Pancreas (tissue), 10 donors: ENCODE measurements around the gene OGA. TPM values are rescaled to one million over a fixed set of nuclear protein-coding genes. Genes with fewer than 3 reads are reported as not detected.

ENCODE experiments used
- ATAC-seq, 4 donors: fragments of 200-7000 bp; cut with Tn5 transposase; one replicate each; pipeline versions ENCODE4 v1.8.0 to v1.9.1; 2020; ENCODE audit warnings: mild to moderate bottlenecking in 4 of 4, moderate library complexity in 4 of 4
- DNase-seq, 6 donors: peaks; one replicate each; pipeline ENCODE4 v3.0.0-alpha.2; 2020
- FAIRE-seq: peaks from 2 replicates; lab custom pipeline; 2012; peaks lifted over from hg19 to GRCh38; lab: Jason Lieb, UNC
- H3K27ac ChIP-seq, 4 donors: fragments of 200-600 bp; sonication (generic); 1 replicate in 3 of 4; 2 replicates in 1 of 4; pipeline versions ENCODE4 v1.5.0 to v1.8.0; 2020
- H3K27me3 ChIP-seq, 4 donors: fragments of 200-600 bp; one replicate each; pipeline ENCODE4 v1.8.0; 2021
- H3K36me3 ChIP-seq, 3 donors: fragments of 200-600 bp; sonication (generic) in 1 of 3; one replicate each; pipeline versions ENCODE4 v1.5.0 to v1.8.0; 2020 to 2021
- H3K4me1 ChIP-seq, 3 donors: fragments of 200-600 bp; one replicate each; pipeline ENCODE4 v1.8.0; 2021
- H3K4me3 ChIP-seq, 4 donors: fragments of 200-600 bp; sonication (generic) in 2 of 4; one replicate each; pipeline versions ENCODE4 v1.5.0 to v1.8.0; 2020 to 2021
- H3K9me3 ChIP-seq, 4 donors: fragments of 200-600 bp; one replicate each; pipeline ENCODE4 v1.8.0; 2021
- WGBS, 2 donors: extraction: QIAGEN DNeasy Blood & Tissue Kit; methylation state at CpG; one replicate each; pipeline ENCODE4 v1.1.7; 2013; 5-methylcytosine and 5-hydroxymethylcytosine counted together
- intact Hi-C, 3 donors: fragments of 100-400 bp; cut with DNase I; formaldehyde crosslinking; loops; one replicate each; pipeline versions ENCODE4 v1.11.1 to v1.14.2; 2022
- polyA plus RNA-seq, 2 donors: library from polyadenylated mRNA; stranded (reverse); fragments of 200-250 nt; gene quantifications; one replicate each; pipeline ENCODE4 v1.2.3, GENCODE V29; 2013
- total RNA-seq, 6 donors: library from RNA; stranded (reverse); fragmentation: NEBNext Ultra II Directional in 4 of 6; extraction: Animal tissue kit (Norgen Biotek cat#: 25700) in 4 of 6; gene quantifications; one replicate each; pipeline versions ENCODE4 v1.2.1 to v1.2.4, GENCODE V29; 2021 to 2023
- TF ChIP-seq, protein P1 (sequence below), 4 donors: fragments of 200-600 bp; sonication (generic) in 3 of 4; IDR thresholded peaks; one replicate each; pipeline versions ENCODE4 v1.5.0 to v1.8.0; 2021; ENCODE audit warnings: antibody characterized with exemption in 4 of 4
- donor health status: healthy with polysubstance abuse.
- donor health status: DM: no; HTN: no; CAD: no; lungs with moderate emphysema.
- donor health status: DM: no; HTN: no; CAD: no.
- donor health status: control.
- donor health status: control.
- donor health status: Bipolar disorder and iron deficiency.
- donor health status: DM: yes; HTN: yes; CAD: no.
- donor health status: DM: no; HTN: no; CAD: no.
- donor health status: DM: no; HTN: no; CAD: no.
- donor health status: DM: yes; HTN: yes; CAD: no.

The OGA gene
- total and polyA plus RNA-seq, 8 donors: 29.3 to 57.3 (median 32.2) TPM

DNA sequence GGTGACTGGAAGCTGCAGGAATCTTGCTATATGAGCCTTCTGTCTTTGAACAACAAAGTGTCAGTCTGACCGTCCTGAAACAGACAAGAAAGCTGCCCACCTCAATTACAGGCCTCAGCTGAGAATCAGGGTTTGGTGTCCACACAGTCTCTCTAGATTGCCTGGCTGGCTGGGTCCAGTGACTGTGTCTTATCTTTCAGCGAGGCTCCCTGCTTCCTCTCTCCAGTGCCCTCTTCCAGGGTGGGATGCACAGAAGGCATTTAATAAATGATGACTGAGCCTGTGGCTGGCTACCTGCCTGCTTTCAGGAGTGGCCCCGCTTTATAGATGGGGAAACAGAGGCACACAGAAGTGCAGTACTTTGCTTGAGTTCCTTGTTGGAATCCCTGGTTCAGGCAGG is 69.7 kb downstream of the OGA start:
- 72 to 81% methylated on average over 3 of the region's 3 CpGs for WGBS, 2 donors
- ATAC-seq (no peak), FAIRE-seq (no peak), DNase-seq (no peak)
- H3K36me3 ChIP-seq: no peaks in the 10 kb centered on the region
- H3K9me3 ChIP-seq: no peaks in the 10 kb centered on the region
- H3K4me1 ChIP-seq: no peaks in the 10 kb centered on the region
- TF ChIP-seq, protein P1, sequence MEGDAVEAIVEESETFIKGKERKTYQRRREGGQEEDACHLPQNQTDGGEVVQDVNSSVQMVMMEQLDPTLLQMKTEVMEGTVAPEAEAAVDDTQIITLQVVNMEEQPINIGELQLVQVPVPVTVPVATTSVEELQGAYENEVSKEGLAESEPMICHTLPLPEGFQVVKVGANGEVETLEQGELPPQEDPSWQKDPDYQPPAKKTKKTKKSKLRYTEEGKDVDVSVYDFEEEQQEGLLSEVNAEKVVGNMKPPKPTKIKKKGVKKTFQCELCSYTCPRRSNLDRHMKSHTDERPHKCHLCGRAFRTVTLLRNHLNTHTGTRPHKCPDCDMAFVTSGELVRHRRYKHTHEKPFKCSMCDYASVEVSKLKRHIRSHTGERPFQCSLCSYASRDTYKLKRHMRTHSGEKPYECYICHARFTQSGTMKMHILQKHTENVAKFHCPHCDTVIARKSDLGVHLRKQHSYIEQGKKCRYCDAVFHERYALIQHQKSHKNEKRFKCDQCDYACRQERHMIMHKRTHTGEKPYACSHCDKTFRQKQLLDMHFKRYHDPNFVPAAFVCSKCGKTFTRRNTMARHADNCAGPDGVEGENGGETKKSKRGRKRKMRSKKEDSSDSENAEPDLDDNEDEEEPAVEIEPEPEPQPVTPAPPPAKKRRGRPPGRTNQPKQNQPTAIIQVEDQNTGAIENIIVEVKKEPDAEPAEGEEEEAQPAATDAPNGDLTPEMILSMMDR (IDR thresholded peaks at IDR 0.05): no peak
- no peaks in the 10 kb centered on the region for H3K27me3 ChIP-seq
- intact Hi-C loops: no loop called here
- no peak overlapping the region for H3K27ac ChIP-seq
- no peak overlapping the region for H3K4me3 ChIP-seq

DNA sequence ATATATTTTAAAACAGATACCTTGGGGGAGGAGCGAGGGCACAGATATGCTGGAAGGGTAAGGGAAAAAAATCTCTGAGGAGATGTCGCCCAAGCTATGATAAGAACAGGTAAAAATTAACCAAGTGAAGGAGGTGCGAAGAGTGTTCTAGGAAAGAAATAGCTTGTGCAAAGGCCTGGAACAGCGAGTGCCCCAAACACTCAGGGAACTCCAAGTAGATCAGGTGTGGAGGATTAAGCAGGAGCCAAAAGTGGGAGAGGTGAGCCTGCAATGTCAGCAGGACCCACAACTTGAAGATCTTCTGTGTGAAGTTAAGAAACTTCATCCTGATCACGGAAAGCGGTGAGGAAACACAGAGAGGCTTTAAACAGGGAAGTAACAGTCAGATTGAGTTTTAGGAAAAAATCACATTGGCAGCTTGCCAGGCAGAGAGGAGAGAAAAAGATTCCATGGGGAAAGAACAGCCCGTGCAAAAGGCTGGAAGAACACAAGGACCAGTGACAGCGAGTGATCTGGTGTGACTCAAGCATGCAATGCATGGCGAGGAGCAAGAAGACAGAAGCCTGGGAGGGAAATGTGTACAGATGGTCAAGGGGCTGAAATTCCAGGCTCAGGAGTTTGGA is 73.1 kb downstream of the OGA start:
- H3K27ac ChIP-seq: no peak overlapping the region
- ATAC-seq (no peak), FAIRE-seq (no peak), DNase-seq (no peak)
- H3K4me1 ChIP-seq: no peaks in the 10 kb centered on the region
- no peaks in the 10 kb centered on the region for H3K9me3 ChIP-seq
- intact Hi-C loops: no loop called here
- TF ChIP-seq, protein P1 (IDR thresholded peaks at IDR 0.05): no peak
- WGBS, 2 donors: 59 to 61% methylated on average over 9 of the region's 9 CpGs
- H3K27me3 ChIP-seq: no peaks in the 10 kb centered on the region
- H3K36me3 ChIP-seq: no peaks in the 10 kb centered on the region
- no peak overlapping the region for H3K4me3 ChIP-seq

DNA sequence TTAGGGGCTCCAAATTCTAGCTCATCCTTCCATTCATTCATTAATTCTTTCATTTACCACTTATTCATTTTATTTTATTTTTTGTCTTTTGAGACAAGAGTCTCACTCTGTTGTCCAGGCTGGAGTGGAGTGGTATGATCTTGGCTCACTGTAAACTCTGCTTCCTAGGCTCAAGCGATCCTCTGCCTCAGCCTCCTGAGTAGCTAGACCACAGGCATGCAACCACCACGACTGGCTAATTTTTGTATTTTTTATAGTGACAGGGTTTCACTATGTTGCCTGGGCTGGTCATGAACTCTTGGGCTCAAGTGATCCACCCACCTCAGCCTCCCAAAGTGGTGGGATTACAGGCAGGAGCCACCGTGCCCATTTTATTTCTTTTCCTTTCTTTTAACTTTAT is 74.0 kb downstream of the OGA start:
- TF ChIP-seq, protein P1 (IDR thresholded peaks at IDR 0.05): no peak
- no peak for DNase-seq
- Histone ChIP-seq H3K27me3 (no peaks in the 10 kb centered on the region), H3K9me3 (no peaks in the 10 kb centered on the region), H3K4me1 (no peaks in the 10 kb centered on the region), H3K27ac (no peak overlapping the region), H3K4me3 (no peak overlapping the region), H3K36me3 (no peaks in the 10 kb centered on the region)
- FAIRE-seq: no peak
- intact Hi-C loops: no loop called here
- WGBS, 2 donors: 72 to 85% methylated on average over 3 of the region's 3 CpGs
- no peak for ATAC-seq

DNA sequence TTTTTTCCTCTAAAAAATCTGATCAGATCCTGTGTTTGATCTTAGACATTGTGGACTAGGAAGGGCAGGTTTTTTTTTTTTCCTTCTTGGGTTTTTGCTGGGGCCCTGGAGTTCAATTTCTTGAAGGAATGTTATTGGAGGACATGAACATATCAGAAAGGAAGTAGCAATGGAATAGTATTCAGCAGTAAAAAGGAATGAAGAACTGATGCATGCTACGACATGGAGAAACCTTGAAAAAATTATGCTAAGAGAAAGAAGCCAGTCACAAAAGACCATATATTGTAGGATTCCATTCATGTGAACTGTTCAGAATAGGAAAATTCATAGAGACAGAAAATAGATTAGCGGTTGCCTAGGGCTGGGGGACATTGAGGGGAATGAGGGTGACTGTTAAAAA is 76.3 kb downstream of the OGA start:
- TF ChIP-seq, protein P1 (IDR thresholded peaks at IDR 0.05): no peak
- Histone ChIP-seq H3K36me3 (no peaks in the 10 kb centered on the region), H3K27me3 (no peaks in the 10 kb centered on the region), H3K27ac (no peak overlapping the region), H3K4me3 (no peak overlapping the region), H3K9me3 (no peaks in the 10 kb centered on the region), H3K4me1 (no peaks in the 10 kb centered on the region)
- FAIRE-seq: no peak
- WGBS, 2 donors: 47 to 50% methylated on average over 2 of the region's 2 CpGs
- intact Hi-C loops: no loop called here
- DNase-seq: no peak
- ATAC-seq: no peak

DNA sequence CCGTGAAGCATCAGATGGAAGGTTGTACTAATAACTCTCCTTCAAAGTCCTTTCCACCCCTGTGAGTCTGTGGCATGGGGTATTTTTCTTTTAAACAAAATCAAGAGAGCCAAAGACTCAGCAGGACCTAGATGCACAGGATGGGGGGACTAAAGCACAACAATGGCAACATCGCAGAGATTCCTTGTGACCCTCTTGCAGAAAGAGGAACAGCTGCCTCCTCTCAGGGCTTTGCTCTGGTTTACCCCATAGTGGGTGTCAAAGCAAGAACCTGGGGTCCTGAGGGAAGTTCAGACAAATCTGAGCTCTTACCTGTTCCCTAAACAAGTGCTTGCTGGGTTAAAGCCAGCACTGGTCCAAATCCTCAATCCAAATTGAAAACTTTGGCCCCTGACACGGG is 81.6 kb downstream of the OGA start:
- ATAC-seq: no peak
- Histone ChIP-seq H3K9me3 (no peaks in the 10 kb centered on the region), H3K4me1 (no peaks in the 10 kb centered on the region), H3K36me3 (no peaks in the 10 kb centered on the region), H3K27me3 (no peaks in the 10 kb centered on the region), H3K4me3 (no peak overlapping the region), H3K27ac (no peak overlapping the region)
- intact Hi-C loops: no loop called here
- TF ChIP-seq, protein P1 (IDR thresholded peaks at IDR 0.05): no peak
- FAIRE-seq: no peak
- 83 to 84% methylated on average over 3 of the region's 3 CpGs for WGBS, 2 donors
- no peak for DNase-seq

Other genes starting within 250 kb of the OGA start
- 10 to 100 TPM; 18.2 to 32.9 (median 30.1) TPM for gene POLL, start 230.2 kb downstream of the OGA start, total RNA-seq
- gene POLL, start 230.2 kb downstream of the OGA start, polyA plus RNA-seq: 10 to 100 TPM; 54.5 to 81.1 TPM
- gene DPCD, start 230.1 kb downstream of the OGA start, total RNA-seq: 1 to 10 TPM; 4.7 to 9.1 (median 6.4) TPM
- 10 to 100 TPM; 10.1 to 17.0 TPM for gene DPCD, start 230.1 kb downstream of the OGA start, polyA plus RNA-seq
- gene FBXW4, start 123.3 kb downstream of the OGA start, total RNA-seq: 10 to 100 TPM; 32.3 to 49.4 (median 40.0) TPM
- gene FBXW4, start 123.3 kb downstream of the OGA start, polyA plus RNA-seq: 10 to 100 TPM; 37.0 to 45.9 TPM
- gene FGF8, start 42.3 kb downstream of the OGA start, total RNA-seq: not detected
- gene FGF8, start 42.3 kb downstream of the OGA start, polyA plus RNA-seq: not detected
- 10 to 100 TPM; 13.2 to 23.3 (median 20.1) TPM for gene NPM3, start 35.0 kb downstream of the OGA start, total RNA-seq
- gene NPM3, start 35.0 kb downstream of the OGA start, polyA plus RNA-seq: 10 to 100 TPM; 16.2 to 17.0 TPM
- gene KCNIP2, start 25.4 kb upstream of the OGA start, total RNA-seq: 1 to 10 TPM in 4 of 6 donors, under 1 TPM in 2; 0.67 to 2.2 (median 1.2) TPM
- 1 to 10 TPM; 1.8 to 3.0 TPM for gene KCNIP2, start 25.4 kb upstream of the OGA start, polyA plus RNA-seq
- gene ARMH3, start 237.7 kb upstream of the OGA start, total RNA-seq: 10 to 100 TPM in 5 of 6 donors, 1 to 10 TPM in 1; 7.8 to 15.8 (median 10.7) TPM
- 10 to 100 TPM in 1 of 2 donors, 1 to 10 TPM in 1; 7.5 to 11.5 TPM for gene ARMH3, start 237.7 kb upstream of the OGA start, polyA plus RNA-seq
- 10 to 100 TPM in 2 of 6 donors, 1 to 10 TPM in 4; 6.2 to 11.6 (median 8.6) TPM for gene HPS6, start 246.9 kb upstream of the OGA start, total RNA-seq
- gene HPS6, start 246.9 kb upstream of the OGA start, polyA plus RNA-seq: 1 to 10 TPM; 5.2 to 6.8 TPM